AG04449 (cell line): ENCODE measurements around the gene UBE2E1.
A peak's percentile ranks its signal among the peaks of the same experiment; 100 is the strongest.

Experiments
- CTCF ChIA-PET: fragments of 350-600 bp; formaldehyde crosslinking; extraction: SDS; loops from one replicate; lab custom pipeline; 2021; ENCODE audit warnings: antibody characterized with exemption; lab: Yijun Ruan, JAX
- POLR2A ChIA-PET: fragments of 400-600, 350-600 bp; formaldehyde crosslinking; extraction: SDS; loops from one replicate; lab custom pipeline; 2020; ENCODE audit warnings: antibody characterized with exemption, inconsistent platforms; lab: Yijun Ruan, JAX
- DNase-seq: peaks from one replicate; pipeline ENCODE4 v3.0.0-alpha.2; 2010; ENCODE audit warnings: low read depth, low spot score
- H3K4me3 ChIP-seq: 2 replicates; pipeline ENCODE4 v1.5.1; 2011; ENCODE audit warnings: low read depth, mild to moderate bottlenecking, control low read depth, low read length
- TF ChIP-seq, protein P1 (sequence below): IDR thresholded peaks from one replicate; pipeline ENCODE4 v1.5.1; 2011; ENCODE audit warnings: mild to moderate bottlenecking, moderate library complexity, low read length, control low read depth, inconsistent platforms; ENCODE audit not compliant: insufficient read depth; ENCODE audit errors: missing control alignments

Gene UBE2E1

DNA sequence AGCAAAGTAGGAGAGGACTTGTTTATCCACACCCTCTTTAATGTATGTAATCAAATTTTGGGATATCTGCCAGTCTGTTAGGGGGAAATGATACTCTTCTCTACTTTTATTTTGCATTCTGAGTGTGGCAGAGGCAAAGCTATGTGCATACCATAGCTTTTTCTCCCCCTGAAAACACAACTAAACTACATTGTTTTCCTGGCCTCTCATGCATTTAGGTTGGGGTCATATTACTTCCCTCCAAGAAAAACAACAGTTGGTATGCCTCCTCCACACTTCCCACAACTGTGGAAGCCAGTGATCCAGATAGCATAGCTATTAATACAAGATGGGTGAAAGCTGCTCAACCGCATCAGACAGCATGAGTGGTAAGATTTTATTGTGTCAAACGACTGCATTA is 118.0 kb downstream of the UBE2E1 start:
- TF ChIP-seq, protein P1, sequence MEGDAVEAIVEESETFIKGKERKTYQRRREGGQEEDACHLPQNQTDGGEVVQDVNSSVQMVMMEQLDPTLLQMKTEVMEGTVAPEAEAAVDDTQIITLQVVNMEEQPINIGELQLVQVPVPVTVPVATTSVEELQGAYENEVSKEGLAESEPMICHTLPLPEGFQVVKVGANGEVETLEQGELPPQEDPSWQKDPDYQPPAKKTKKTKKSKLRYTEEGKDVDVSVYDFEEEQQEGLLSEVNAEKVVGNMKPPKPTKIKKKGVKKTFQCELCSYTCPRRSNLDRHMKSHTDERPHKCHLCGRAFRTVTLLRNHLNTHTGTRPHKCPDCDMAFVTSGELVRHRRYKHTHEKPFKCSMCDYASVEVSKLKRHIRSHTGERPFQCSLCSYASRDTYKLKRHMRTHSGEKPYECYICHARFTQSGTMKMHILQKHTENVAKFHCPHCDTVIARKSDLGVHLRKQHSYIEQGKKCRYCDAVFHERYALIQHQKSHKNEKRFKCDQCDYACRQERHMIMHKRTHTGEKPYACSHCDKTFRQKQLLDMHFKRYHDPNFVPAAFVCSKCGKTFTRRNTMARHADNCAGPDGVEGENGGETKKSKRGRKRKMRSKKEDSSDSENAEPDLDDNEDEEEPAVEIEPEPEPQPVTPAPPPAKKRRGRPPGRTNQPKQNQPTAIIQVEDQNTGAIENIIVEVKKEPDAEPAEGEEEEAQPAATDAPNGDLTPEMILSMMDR, result no peak
- H3K4me3 ChIP-seq, result no peak overlapping the region
- ChIA-PET POLR2A (interaction anchor here (0.6 kb wide), 1 partner anchor 213 kb away, joined by 4 read pairs; no protein-coding TSS in a partner anchor), CTCF (interaction anchor here (1.1 to 1.4 kb wide), 2 partner anchors 16 to 34 kb away, joined by 3 to 4 read pairs; no protein-coding TSS in a partner anchor)
- peak; percentile 73 for DNase-seq

DNA sequence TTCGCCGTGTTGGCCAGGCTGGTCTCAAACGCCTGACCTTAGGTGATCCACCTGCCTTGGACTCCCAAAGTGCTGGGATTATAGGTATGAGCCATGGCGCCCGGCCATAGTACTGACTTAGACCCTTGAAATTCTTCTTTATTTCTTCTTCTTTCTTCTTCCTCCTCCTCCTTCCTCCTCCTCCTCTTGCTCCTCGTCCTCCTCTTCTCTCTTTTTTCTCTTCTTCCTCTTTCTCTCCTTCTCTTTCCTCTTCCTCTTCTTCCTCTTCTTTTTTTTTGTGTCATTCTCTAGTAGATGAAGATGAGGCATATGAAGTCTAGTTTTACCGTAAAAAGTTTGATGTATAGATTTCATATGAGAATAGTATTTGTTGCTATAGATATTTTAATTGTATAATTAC is 120.5 kb downstream of the UBE2E1 start:
- ChIA-PET POLR2A (interaction anchor here (3.8 kb wide), 1 partner anchor 9 kb away, joined by 30 read pairs; the partner anchor contains the start of genes NKIRAS1 and RPL15), CTCF (interaction anchor here (1.1 kb wide), 1 partner anchor 71 kb away, joined by 5 read pairs; no protein-coding TSS in a partner anchor)
- no peak for DNase-seq
- TF ChIP-seq, protein P1, result no peak
- no peak overlapping the region for H3K4me3 ChIP-seq

DNA sequence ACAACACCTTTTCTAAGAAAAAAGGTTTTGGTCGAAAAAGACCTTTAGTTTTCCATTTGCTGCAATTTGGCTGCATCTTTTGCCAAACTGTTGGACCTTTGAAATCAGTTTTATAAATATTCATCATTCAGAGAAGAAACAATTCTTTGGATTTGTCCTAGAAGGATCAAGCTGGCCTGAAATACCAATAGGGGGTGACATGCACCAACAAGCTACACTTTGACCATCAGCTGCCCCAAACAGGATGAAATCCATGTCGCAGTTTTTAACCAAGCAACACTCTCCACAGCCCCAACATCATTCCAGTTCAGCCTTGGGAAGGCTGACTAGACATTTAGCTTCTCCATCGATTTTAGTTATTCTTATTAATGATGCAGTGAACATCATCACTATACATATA is 121.0 kb downstream of the UBE2E1 start:
- POLR2A ChIA-PET, result interaction anchor here (3.8 kb wide), 1 partner anchor 10 kb away, joined by 30 read pairs; the partner anchor contains the start of genes NKIRAS1 and RPL15
- TF ChIP-seq, protein P1, result no peak
- CTCF ChIA-PET, result interaction anchor here (1.1 kb wide), 1 partner anchor 70 kb away, joined by 5 read pairs; no protein-coding TSS in a partner anchor
- no peak for DNase-seq
- H3K4me3 ChIP-seq, result no peak overlapping the region

DNA sequence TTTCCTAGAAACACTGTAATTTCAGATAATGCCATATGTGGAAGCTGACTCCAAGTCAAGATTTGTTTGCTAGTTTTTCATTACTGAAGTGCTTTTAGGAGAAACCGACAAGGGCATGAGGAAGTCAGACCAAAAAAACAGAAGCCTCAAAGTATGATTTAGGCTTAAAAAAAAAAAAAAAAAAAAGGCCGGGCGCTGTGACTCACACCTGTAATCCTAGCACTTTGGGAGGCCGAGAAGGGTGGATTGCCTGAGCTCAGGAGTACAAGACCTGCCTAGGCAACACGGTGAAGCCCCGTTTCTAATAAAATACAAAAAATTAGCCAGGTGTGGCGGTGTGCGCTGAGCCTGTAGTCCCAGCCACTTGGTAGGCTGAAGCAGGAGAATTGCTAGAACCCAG is 122.8 kb downstream of the UBE2E1 start:
- ChIA-PET POLR2A (interaction anchor here (3.8 kb wide), 1 partner anchor 12 kb away, joined by 30 read pairs; the partner anchor contains the start of genes NKIRAS1 and RPL15), CTCF (no interaction called here)
- TF ChIP-seq, protein P1, result no peak
- no peak overlapping the region for H3K4me3 ChIP-seq
- no peak for DNase-seq

DNA sequence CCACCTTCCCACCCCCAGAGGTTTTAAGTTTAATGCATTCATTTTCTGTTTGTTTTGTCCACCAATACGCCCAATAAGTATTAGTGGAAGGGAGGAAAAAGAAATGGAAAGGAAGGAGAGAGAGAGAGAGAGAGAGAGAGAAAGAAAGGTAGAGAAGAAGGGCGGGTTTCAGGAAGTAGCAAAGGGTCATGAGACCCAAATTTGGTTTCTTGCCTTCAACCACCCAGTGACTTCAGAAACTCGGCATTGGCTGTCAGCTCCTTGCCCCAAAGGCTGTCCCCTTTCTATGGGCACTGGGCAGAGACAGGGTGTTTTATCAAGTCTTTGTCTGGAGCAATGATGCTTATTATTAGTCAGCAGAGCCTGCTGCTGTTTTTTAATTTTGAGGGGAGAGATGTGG is 125.8 kb downstream of the UBE2E1 start:
- TF ChIP-seq, protein P1, result no peak
- ChIA-PET CTCF (no interaction called here), POLR2A (no interaction called here)
- no peak overlapping the region for H3K4me3 ChIP-seq
- DNase-seq, result no peak

DNA sequence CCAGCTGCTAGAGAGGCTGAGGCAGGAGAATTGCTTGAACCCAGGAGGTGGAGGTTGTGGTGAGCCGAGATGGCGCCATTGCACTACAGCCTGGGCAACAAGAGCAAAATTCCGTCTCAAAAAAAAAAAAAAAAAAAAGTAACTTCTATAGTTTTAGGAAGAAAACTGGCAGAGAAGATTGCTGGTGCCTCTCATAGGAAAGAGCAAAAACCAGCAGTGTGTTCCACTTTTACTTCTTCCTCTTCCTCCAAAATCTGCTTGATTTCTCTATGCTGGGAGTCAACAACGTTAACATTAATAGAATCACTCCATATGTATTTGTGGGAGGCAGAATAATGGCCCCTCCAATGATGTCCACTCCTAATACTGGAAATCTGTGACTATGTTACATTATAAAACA is 126.8 kb downstream of the UBE2E1 start:
- POLR2A ChIA-PET, result no interaction called here
- TF ChIP-seq, protein P1, result no peak
- CTCF ChIA-PET, result no interaction called here
- no peak for DNase-seq
- no peak overlapping the region for H3K4me3 ChIP-seq
